ENCODE results near the gene MBP.

DNA sequence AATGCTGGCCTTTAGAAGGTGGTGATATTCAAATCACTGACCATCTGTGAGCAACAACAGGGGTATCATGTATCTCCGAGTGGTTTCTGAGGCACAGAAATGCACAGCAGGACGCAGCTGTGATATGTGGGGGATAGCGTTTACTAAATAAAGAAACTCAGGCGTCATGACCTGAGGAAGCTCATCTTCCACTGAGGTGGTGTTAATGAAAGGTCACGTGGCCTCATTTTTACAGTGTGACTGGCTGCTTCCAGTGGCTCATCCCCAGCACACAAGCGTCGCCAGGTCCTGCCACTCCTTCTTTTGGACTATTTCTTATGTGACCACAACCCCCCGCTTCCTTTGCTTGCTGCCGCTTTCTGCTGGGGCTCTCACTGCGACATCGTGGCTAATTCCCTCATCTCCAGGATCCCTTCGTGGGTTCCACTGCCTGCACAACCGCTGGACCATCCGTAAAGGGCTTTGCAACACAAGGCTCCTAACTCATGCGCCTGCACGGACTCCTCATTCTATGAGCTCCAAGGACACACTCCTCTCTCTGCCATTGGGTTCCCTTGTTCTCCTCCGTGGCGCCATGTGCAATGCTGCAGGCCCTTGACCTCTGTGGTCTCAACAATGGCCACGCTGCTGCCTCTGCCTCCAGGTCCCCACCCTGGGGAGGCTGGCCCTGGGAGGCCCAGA lies 109.3 kb downstream of the MBP start:
- TF ChIP-seq, protein P1, sequence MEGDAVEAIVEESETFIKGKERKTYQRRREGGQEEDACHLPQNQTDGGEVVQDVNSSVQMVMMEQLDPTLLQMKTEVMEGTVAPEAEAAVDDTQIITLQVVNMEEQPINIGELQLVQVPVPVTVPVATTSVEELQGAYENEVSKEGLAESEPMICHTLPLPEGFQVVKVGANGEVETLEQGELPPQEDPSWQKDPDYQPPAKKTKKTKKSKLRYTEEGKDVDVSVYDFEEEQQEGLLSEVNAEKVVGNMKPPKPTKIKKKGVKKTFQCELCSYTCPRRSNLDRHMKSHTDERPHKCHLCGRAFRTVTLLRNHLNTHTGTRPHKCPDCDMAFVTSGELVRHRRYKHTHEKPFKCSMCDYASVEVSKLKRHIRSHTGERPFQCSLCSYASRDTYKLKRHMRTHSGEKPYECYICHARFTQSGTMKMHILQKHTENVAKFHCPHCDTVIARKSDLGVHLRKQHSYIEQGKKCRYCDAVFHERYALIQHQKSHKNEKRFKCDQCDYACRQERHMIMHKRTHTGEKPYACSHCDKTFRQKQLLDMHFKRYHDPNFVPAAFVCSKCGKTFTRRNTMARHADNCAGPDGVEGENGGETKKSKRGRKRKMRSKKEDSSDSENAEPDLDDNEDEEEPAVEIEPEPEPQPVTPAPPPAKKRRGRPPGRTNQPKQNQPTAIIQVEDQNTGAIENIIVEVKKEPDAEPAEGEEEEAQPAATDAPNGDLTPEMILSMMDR (IDR thresholded peaks at IDR 0.05; ENCODE audit: poor library complexity, severe bottlenecking) = no peak
- TF ChIP-seq POLR2AphosphoS5 (IDR thresholded peaks at IDR 0.05) = no peak
- TF ChIP-seq, protein P2, sequence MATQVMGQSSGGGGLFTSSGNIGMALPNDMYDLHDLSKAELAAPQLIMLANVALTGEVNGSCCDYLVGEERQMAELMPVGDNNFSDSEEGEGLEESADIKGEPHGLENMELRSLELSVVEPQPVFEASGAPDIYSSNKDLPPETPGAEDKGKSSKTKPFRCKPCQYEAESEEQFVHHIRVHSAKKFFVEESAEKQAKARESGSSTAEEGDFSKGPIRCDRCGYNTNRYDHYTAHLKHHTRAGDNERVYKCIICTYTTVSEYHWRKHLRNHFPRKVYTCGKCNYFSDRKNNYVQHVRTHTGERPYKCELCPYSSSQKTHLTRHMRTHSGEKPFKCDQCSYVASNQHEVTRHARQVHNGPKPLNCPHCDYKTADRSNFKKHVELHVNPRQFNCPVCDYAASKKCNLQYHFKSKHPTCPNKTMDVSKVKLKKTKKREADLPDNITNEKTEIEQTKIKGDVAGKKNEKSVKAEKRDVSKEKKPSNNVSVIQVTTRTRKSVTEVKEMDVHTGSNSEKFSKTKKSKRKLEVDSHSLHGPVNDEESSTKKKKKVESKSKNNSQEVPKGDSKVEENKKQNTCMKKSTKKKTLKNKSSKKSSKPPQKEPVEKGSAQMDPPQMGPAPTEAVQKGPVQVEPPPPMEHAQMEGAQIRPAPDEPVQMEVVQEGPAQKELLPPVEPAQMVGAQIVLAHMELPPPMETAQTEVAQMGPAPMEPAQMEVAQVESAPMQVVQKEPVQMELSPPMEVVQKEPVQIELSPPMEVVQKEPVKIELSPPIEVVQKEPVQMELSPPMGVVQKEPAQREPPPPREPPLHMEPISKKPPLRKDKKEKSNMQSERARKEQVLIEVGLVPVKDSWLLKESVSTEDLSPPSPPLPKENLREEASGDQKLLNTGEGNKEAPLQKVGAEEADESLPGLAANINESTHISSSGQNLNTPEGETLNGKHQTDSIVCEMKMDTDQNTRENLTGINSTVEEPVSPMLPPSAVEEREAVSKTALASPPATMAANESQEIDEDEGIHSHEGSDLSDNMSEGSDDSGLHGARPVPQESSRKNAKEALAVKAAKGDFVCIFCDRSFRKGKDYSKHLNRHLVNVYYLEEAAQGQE (IDR thresholded peaks at IDR 0.05; ENCODE audit: borderline replicate concordance) = no peak
- TF ChIP-seq RAD21 (conservative IDR thresholded peaks at IDR 0.05) = no peak
- TF ChIP-seq MXI1 (conservative IDR thresholded peaks at IDR 0.05; ENCODE audit: poor library complexity, severe bottlenecking) = no peak
- TF ChIP-seq EZH2 (IDR thresholded peaks at IDR 0.05; ENCODE audit: borderline replicate concordance, insufficient read depth, low read length, poor library complexity, severe bottlenecking) = no peak
- TF ChIP-seq SMC3 (conservative IDR thresholded peaks at IDR 0.05; ENCODE audit: poor library complexity) = no peak
- no peak for TF ChIP-seq EP300 (conservative IDR thresholded peaks at IDR 0.05; ENCODE audit: poor library complexity, severe bottlenecking)
- no peak for TF ChIP-seq TAF1 (IDR thresholded peaks at IDR 0.05; ENCODE audit: low read depth)

Measured in neural cell (in vitro differentiated cells).